Suprapubic skin (tissue), 3 donors: ENCODE data around the gene SEMA3C.

ENCODE experiments used
- CTCF ChIP-seq, 2 donors: fragments of 200-600 bp in 1 of 2; fragments of 450-650 bp in 1 of 2; sonication (generic) in 1 of 2; IDR thresholded peaks; one replicate each; pipeline ENCODE4 v1.5.1; 2016 to 2019; ENCODE audit warnings: antibody characterized with exemption in 2 of 2, mild to moderate bottlenecking in 1 of 2, moderate library complexity in 1 of 2
- POLR2AphosphoS5 ChIP-seq, 3 donors: sonication (generic); formaldehyde crosslinking; IDR thresholded peaks; one replicate each; pipeline ENCODE4 v1.6.1; 2017; ENCODE audit warnings: antibody characterized with exemption in 3 of 3

GRCh38 chr7:80815733-80816132, 103.1 kb downstream of the SEMA3C start:
- TF ChIP-seq POLR2AphosphoS5 (IDR thresholded peaks at IDR 0.05) (no peak), CTCF (IDR thresholded peaks at IDR 0.05) (no peak)
